Right lobe of liver (tissue), 6 donors: ENCODE data around the gene SLC49A3. TPM values are rescaled to one million over a fixed set of nuclear protein-coding genes. Genes with fewer than 3 reads are reported as not detected.

Experiments used
- ATAC-seq, 4 donors: fragments of 200-7000 bp; cut with Tn5 transposase; one replicate each; pipeline ENCODE4 v1.9.1; 2020; ENCODE audit warnings: mild to moderate bottlenecking in 4 of 4, moderate library complexity in 4 of 4
- DNase-seq, 3 donors: peaks; one replicate each; pipeline ENCODE4 v3.0.0-alpha.2; 2020
- H3K27ac ChIP-seq, 3 donors: fragments of 200-600 bp; one replicate each; pipeline ENCODE4 v1.8.0; 2022
- H3K27me3 ChIP-seq, 2 donors: fragments of 200-600 bp; one replicate each; pipeline ENCODE4 v1.8.0; 2022
- H3K36me3 ChIP-seq, 4 donors: fragments of 200-600 bp; sonication (generic) in 1 of 4; one replicate each; pipeline versions ENCODE4 v1.5.1 to v1.8.0; 2017 to 2022; ENCODE audit warnings: control low read depth in 1 of 4
- H3K4me1 ChIP-seq, 4 donors: fragments of 200-600 bp; sonication (generic) in 1 of 4; one replicate each; pipeline versions ENCODE4 v1.5.1 to v1.8.0; 2017 to 2022; ENCODE audit warnings: control low read depth in 1 of 4
- H3K4me3 ChIP-seq, 3 donors: fragments of 200-600 bp; one replicate each; pipeline ENCODE4 v1.8.0; 2022
- H3K9me3 ChIP-seq, 4 donors: fragments of 200-600 bp; sonication (generic) in 1 of 4; one replicate each; pipeline versions ENCODE4 v1.5.1 to v1.8.0; 2017 to 2022; ENCODE audit warnings: control low read depth in 1 of 4
- CTCF ChIP-seq, 4 donors: fragments of 200-600 bp in 3 of 4; fragments of 450-650 bp in 1 of 4; IDR thresholded peaks; one replicate each; pipeline versions ENCODE4 v1.5.1 to v1.8.0; 2016 to 2022; ENCODE audit warnings: antibody characterized with exemption in 4 of 4, mild to moderate bottlenecking in 2 of 4
- POLR2A ChIP-seq: fragments of 450-650 bp; IDR thresholded peaks from one replicate; pipeline ENCODE4 v1.6.1; 2017; ENCODE audit warnings: antibody characterized with exemption, mild to moderate bottlenecking
- WGBS: methylation state at CpG from one replicate; pipeline ENCODE4 v1.1.6; 2018; ENCODE audit warnings: low coverage, low lambda C conversion rate; ENCODE audit not compliant: insufficient coverage; ENCODE audit errors: missing lambda C conversion rate; 5-methylcytosine and 5-hydroxymethylcytosine counted together
- intact Hi-C, 2 donors: fragments of 100-400 bp; cut with DNase I; formaldehyde crosslinking; loops; one replicate each; pipeline versions ENCODE4 v1.11.2 to v1.14.1; 2022
- total RNA-seq, 6 experiments: library from RNA; depleted of rRNA in 2 of 6; stranded (reverse); fragments of >200 nt in 2 of 6; fragmentation: NEBNext Ultra II Directional in 3 of 6; extraction: Animal tissue kit (Norgen Biotek cat#: 25700) in 3 of 6; gene quantifications; one replicate each; pipeline versions ENCODE4 v1.1.0 to v1.2.4, GENCODE V29; 2016 to 2023
- donor health status: DM: no; HTN: yes; CAD: no.
- donor health status: DM: no; HTN: no; CAD: no.
- donor health status: DM: no; HTN: no; CAD: no.
- donor health status: DM: no; HTN: yes; CAD: no.
- donor health status: DM: no; HTN: yes; CAD: no.

Gene SLC49A3
- total RNA-seq, 6 experiments from 2014 or later: 2.9 to 9.0 (median 5.2) TPM

- intact Hi-C loops: no loop called here
- Histone ChIP-seq H3K36me3 (no peaks in the 10 kb centered on the region), H3K9me3 (no peaks in the 10 kb centered on the region), H3K4me3 (peak overlapping the region in 2 of 3 donors; percentile 38 to 43), H3K27ac (peak overlapping the region; percentile 36 to 69 (median 67)), H3K4me1 (peaks cover 0 to 17% (median 4%) of the 10 kb centered on the region in 4 donors), H3K27me3 (no peaks in the 10 kb centered on the region)
- no peak for TF ChIP-seq POLR2A
- no peak for TF ChIP-seq CTCF (IDR thresholded peaks at IDR 0.05)
- WGBS: 50% methylated on average over 6 of the region's 8 CpGs
- DNase-seq: no peak
- ATAC-seq: no peak
These were observed 772 bp upstream of the SLC49A3 start for GRCh38 chr4:689723-690122.

- DNase-seq: peak; percentile 60 to 79 (median 64)
- no peaks in the 10 kb centered on the region for H3K36me3 ChIP-seq
- H3K27me3 ChIP-seq: no peaks in the 10 kb centered on the region
- intact Hi-C loops: no loop called here
- peak; percentile 2 to 51 (median 6) for ATAC-seq
- H3K4me3 ChIP-seq: peak overlapping the region; percentile 24 to 43 (median 38)
- H3K27ac ChIP-seq: peak overlapping the region; percentile 36 to 69 (median 67)
- TF ChIP-seq CTCF (IDR thresholded peaks at IDR 0.05) (no peak), POLR2A (peak; percentile 19)
- peaks cover 0 to 17% (median 4%) of the 10 kb centered on the region in 4 donors for H3K4me1 ChIP-seq
- 50% methylated on average over 1 of the region's 26 CpGs for WGBS
- H3K9me3 ChIP-seq: no peaks in the 10 kb centered on the region
These were observed 739 bp downstream of the SLC49A3 start for GRCh38 chr4:687971-688853.

- no peaks in the 10 kb centered on the region for H3K36me3 ChIP-seq
- intact Hi-C loops: no loop called here
- peaks cover 0 to 17% (median 4%) of the 10 kb centered on the region in 4 donors for H3K4me1 ChIP-seq
- H3K27me3 ChIP-seq: no peaks in the 10 kb centered on the region
- TF ChIP-seq CTCF (IDR thresholded peaks at IDR 0.05) (no peak), POLR2A (peak; percentile 66)
- ATAC-seq (peak; percentile 87 to 92 (median 89)), DNase-seq (peak; percentile 95)
- peak overlapping the region in 1 of 3 donors; percentile 24 for H3K4me3 ChIP-seq
- WGBS: 24% methylated on average over 5 of the region's 38 CpGs
- H3K27ac ChIP-seq: peak overlapping the region; percentile 1 to 69 (median 56)
- H3K9me3 ChIP-seq: no peaks in the 10 kb centered on the region
These were observed 1.6 kb downstream of the SLC49A3 start for GRCh38 chr4:687048-687970.

GRCh38 chr4:686413-687040, 2.4 kb downstream of the SLC49A3 start:
- intact Hi-C loops: no loop called here
- Histone ChIP-seq H3K9me3 (no peaks in the 10 kb centered on the region), H3K4me3 (no peak overlapping the region), H3K27me3 (no peaks in the 10 kb centered on the region), H3K27ac (no peak overlapping the region), H3K36me3 (no peaks in the 10 kb centered on the region), H3K4me1 (peaks cover 0 to 17% (median 4%) of the 10 kb centered on the region in 4 donors)
- WGBS: 40% methylated on average over 1 of the region's 31 CpGs
- ATAC-seq (no peak), DNase-seq (peak in 2 of 3 donors; percentile 35 to 57)
- TF ChIP-seq POLR2A: no peak
- no peak for TF ChIP-seq CTCF (IDR thresholded peaks at IDR 0.05)
